Measurements from ENCODE around the gene ABAT. TPM values are rescaled to one million over a fixed set of nuclear protein-coding genes. Genes with fewer than 3 reads are reported as not detected.

Gene ABAT
- total and polyA plus RNA-seq, 2 donors from 2014 or later: 9.6 to 34.0 TPM

DNA sequence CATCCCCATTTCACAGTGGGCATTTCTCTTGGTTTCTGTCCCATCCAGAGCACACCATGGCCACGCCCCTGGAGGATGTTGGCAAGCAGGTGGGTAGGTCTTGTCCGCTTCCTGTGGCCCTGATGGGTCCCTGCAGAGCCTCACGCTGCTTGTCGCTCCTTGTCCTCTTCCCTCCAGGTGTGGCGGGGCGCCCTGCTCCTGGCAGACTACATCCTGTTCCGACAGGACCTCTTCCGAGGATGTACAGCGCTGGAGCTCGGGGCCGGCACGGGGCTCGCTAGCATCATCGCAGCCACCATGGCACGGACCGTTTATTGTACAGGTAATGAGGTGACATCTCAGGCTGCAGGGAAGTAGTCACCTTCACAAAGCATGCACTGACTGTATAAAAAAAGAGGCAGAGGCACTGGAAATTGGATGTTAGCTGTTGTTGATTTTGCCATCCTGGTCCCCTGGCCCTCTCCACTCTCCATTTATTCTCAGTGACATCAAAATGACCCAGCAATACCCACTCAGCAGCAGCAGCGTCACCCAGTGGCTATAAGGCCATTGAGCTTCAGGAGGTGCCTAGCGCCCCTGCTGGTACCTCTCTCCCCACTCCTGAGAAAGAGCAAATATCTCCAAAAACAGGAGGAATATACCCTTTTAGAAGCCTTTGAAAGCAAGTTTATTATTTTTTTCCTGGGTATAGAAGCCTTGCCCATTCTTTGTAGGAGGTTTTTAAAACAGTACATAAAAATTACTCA lies 39.3 kb upstream of the ABAT start:
- H3K4me3 ChIP-seq (ENCODE audit: low read length in 3 of 3): no peak overlapping the region
- no peaks in the 10 kb centered on the region for H3K4me1 ChIP-seq (ENCODE audit: control insufficient read depth in 2 of 3, insufficient read depth in 2 of 3, low read depth in 1 of 3, low read length in 3 of 3)
- FAIRE-seq (no peak), DNase-seq (peak in 3 of 5 donors; percentile 48 to 54 (median 49))
- intact Hi-C loops (cut with DNase I): no loop called here
- no peaks in the 10 kb centered on the region for H3K27me3 ChIP-seq (ENCODE audit: control insufficient read depth, insufficient read depth, low read length)
- TF ChIP-seq, protein P1, sequence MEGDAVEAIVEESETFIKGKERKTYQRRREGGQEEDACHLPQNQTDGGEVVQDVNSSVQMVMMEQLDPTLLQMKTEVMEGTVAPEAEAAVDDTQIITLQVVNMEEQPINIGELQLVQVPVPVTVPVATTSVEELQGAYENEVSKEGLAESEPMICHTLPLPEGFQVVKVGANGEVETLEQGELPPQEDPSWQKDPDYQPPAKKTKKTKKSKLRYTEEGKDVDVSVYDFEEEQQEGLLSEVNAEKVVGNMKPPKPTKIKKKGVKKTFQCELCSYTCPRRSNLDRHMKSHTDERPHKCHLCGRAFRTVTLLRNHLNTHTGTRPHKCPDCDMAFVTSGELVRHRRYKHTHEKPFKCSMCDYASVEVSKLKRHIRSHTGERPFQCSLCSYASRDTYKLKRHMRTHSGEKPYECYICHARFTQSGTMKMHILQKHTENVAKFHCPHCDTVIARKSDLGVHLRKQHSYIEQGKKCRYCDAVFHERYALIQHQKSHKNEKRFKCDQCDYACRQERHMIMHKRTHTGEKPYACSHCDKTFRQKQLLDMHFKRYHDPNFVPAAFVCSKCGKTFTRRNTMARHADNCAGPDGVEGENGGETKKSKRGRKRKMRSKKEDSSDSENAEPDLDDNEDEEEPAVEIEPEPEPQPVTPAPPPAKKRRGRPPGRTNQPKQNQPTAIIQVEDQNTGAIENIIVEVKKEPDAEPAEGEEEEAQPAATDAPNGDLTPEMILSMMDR (IDR thresholded peaks at IDR 0.05; ENCODE audit: borderline replicate concordance, extremely low read depth, insufficient read depth): no peak
- H3K9ac ChIP-seq (ENCODE audit: low read length in 3 of 3): no peak overlapping the region
- H3K36me3 ChIP-seq (ENCODE audit: control insufficient read depth in 2 of 3, insufficient read depth in 3 of 3, low read length in 3 of 3): peaks cover 7 to 55% (median 34%) of the 10 kb centered on the region in 3 donors
- H3K27ac ChIP-seq (ENCODE audit: low read depth in 2 of 2, low read length in 2 of 2): no peak overlapping the region
- H3K9me3 ChIP-seq (ENCODE audit: control insufficient read depth in 2 of 3, insufficient read depth in 1 of 3, low read length in 3 of 3): no peaks in the 10 kb centered on the region

DNA sequence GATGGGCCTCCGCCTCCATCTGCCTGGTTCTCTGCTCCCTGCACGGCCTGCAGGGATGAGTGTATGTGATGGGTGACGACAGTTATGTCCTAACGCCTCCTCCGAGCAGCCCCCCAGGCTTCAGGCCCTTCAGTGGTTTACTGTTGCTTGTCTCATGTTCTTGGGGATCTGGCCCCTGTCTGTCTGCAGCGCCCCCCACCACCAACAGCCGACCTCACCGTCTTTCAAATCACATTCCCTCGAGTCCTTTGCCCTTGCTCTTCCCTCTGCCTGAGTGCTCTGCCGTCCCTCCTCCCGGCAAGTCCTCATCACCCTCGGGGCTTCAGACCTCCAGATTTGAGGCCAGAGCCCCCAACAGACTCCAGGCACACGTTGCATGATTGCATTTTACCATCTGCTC lies 34.7 kb upstream of the ABAT start:
- DNase-seq (no peak), FAIRE-seq (no peak)
- H3K27ac ChIP-seq (ENCODE audit: low read depth in 2 of 2, low read length in 2 of 2): no peak overlapping the region
- no peaks in the 10 kb centered on the region for H3K9me3 ChIP-seq (ENCODE audit: control insufficient read depth in 2 of 3, insufficient read depth in 1 of 3, low read length in 3 of 3)
- no peak overlapping the region for H3K4me3 ChIP-seq (ENCODE audit: low read length in 3 of 3)
- H3K4me1 ChIP-seq (ENCODE audit: control insufficient read depth in 2 of 3, insufficient read depth in 2 of 3, low read depth in 1 of 3, low read length in 3 of 3): peaks cover 0 to 3% (median 0%) of the 10 kb centered on the region in 3 donors
- no peak overlapping the region for H3K9ac ChIP-seq (ENCODE audit: low read length in 3 of 3)
- intact Hi-C loops (cut with DNase I): no loop called here
- H3K27me3 ChIP-seq (ENCODE audit: control insufficient read depth, insufficient read depth, low read length): no peaks in the 10 kb centered on the region
- H3K36me3 ChIP-seq (ENCODE audit: control insufficient read depth in 2 of 3, insufficient read depth in 3 of 3, low read length in 3 of 3): peaks cover 15 to 61% (median 41%) of the 10 kb centered on the region in 3 donors
- TF ChIP-seq, protein P1 (IDR thresholded peaks at IDR 0.05; ENCODE audit: borderline replicate concordance, extremely low read depth, insufficient read depth): no peak

DNA sequence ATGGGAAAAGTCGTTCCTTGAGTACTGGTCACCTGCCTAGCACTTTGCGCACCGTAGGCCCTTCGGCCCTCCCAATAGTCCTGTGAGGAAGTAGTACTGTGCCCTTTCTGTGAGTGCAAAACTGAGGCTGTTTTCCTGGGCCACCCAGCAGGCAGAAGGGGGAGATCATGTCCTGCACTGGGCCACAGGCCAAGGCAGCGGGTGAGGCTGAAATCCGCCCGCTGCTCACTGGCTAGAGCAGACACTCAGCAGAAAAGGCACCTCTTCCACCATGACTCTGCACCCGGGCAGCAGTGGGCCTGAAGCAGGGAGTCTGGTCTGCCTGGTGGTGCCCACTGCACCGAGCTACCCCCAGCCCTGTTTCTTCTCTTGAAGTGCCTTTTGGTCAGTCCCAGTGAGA lies 32.7 kb upstream of the ABAT start:
- Histone ChIP-seq H3K4me3 (ENCODE audit: low read length in 3 of 3) (no peak overlapping the region), H3K27ac (ENCODE audit: low read depth in 2 of 2, low read length in 2 of 2) (no peak overlapping the region), H3K27me3 (ENCODE audit: control insufficient read depth, insufficient read depth, low read length) (no peaks in the 10 kb centered on the region), H3K9me3 (ENCODE audit: control insufficient read depth in 2 of 3, insufficient read depth in 1 of 3, low read length in 3 of 3) (no peaks in the 10 kb centered on the region), H3K36me3 (ENCODE audit: control insufficient read depth in 2 of 3, insufficient read depth in 3 of 3, low read length in 3 of 3) (peaks cover 16 to 52% (median 42%) of the 10 kb centered on the region in 3 donors), H3K4me1 (ENCODE audit: control insufficient read depth in 2 of 3, insufficient read depth in 2 of 3, low read depth in 1 of 3, low read length in 3 of 3) (peaks cover 0 to 3% (median 0%) of the 10 kb centered on the region in 3 donors), H3K9ac (ENCODE audit: low read length in 3 of 3) (no peak overlapping the region)
- intact Hi-C loops (cut with DNase I): no loop called here
- DNase-seq: no peak
- no peak for FAIRE-seq
- TF ChIP-seq, protein P1 (IDR thresholded peaks at IDR 0.05; ENCODE audit: borderline replicate concordance, extremely low read depth, insufficient read depth): no peak
